ENCODE data around the gene STAT2.
"Not testable (repeated sequence)": the region's sequence is repeated elsewhere in the genome, so short reads cannot be mapped to it uniquely, and the experiment has no call there.

DNA sequence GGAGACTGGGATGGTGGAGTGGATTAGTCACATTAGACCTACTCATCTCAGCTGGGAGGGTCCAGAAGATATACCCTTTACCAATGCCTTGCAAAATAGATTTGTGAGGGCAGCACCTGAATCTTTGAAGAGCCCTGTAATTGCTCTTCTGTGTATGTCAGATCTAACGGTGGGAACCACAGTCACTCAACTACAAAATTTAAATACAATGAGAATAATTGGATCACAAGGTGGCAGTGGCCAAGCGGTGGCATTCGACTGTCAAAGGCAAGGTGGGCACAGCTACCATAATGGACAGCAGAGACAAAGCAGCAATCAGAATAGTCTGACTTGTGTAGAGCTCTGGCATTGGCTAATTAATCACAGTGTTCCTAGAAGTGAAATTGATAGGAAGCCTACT, 39.6 kb upstream of the STAT2 start:
- TF ChIP-seq CTCF (IDR thresholded peaks at IDR 0.05; ENCODE audit: low read length); EZH2 (IDR thresholded peaks at IDR 0.05; ENCODE audit: borderline replicate concordance, low read length): not testable (repeated sequence)
